NCI-H1048 (cell line): ENCODE measurements around the gene LCN6.
"Not testable (repeated sequence)": the region's sequence is repeated elsewhere in the genome, so short reads cannot be mapped to it uniquely, and the experiment has no call there.

Source experiments
- DNase-seq: peaks from one replicate; lab custom pipeline; 2025; lab: John Stamatoyannopoulos, UW

Gene LCN6

GRCh38 chr9:136709454-136710109 lies 38.7 kb downstream of the LCN6 start:
- no peak for DNase-seq

GRCh38 chr9:136707849-136708517 lies 40.3 kb downstream of the LCN6 start:
- no peak for DNase-seq

GRCh38 chr9:136707011-136707410 lies 41.3 kb downstream of the LCN6 start:
- no peak for DNase-seq

GRCh38 chr9:136705564-136705963 lies 42.8 kb downstream of the LCN6 start:
- DNase-seq: no peak

- not testable (repeated sequence) for DNase-seq
Observed at GRCh38 chr9:136704741-136705140, 43.6 kb downstream of the LCN6 start.

- DNase-seq: no peak
Observed at GRCh38 chr9:136703276-136703860, 45.0 kb downstream of the LCN6 start.

- no peak for DNase-seq
Observed at GRCh38 chr9:136701668-136702053, 46.7 kb downstream of the LCN6 start.

GRCh38 chr9:136700959-136701667 lies 47.2 kb downstream of the LCN6 start:
- no peak for DNase-seq

- DNase-seq: no peak
Observed at GRCh38 chr9:136700304-136700703, 48.0 kb downstream of the LCN6 start.

- no peak for DNase-seq
Observed at GRCh38 chr9:136698635-136699246, 49.6 kb downstream of the LCN6 start.

- no peak for DNase-seq
Observed at GRCh38 chr9:136697821-136698526, 50.4 kb downstream of the LCN6 start.

GRCh38 chr9:136697146-136697820 lies 51.0 kb downstream of the LCN6 start:
- no peak for DNase-seq

- DNase-seq: no peak
Observed at GRCh38 chr9:136696502-136696901, 51.8 kb downstream of the LCN6 start.

- DNase-seq: no peak
Observed at GRCh38 chr9:136695955-136696354, 52.4 kb downstream of the LCN6 start.

GRCh38 chr9:136695435-136695895 lies 52.9 kb downstream of the LCN6 start:
- no peak for DNase-seq

- DNase-seq: no peak
Observed at GRCh38 chr9:136694872-136695247, 53.5 kb downstream of the LCN6 start.

GRCh38 chr9:136694163-136694871 lies 54.0 kb downstream of the LCN6 start:
- no peak for DNase-seq
